K562 (cell line): ENCODE data around the gene TMEM19. TPM values are rescaled to one million over a fixed set of nuclear protein-coding genes. Genes with fewer than 3 reads are reported as not detected.

Source experiments
- ATAC-seq: fragments of 200-7000 bp; cut with Tn5 transposase; 3 replicates; pipeline ENCODE4 v1.9.1; 2020; ENCODE audit warnings: moderate library complexity
- BruUV-seq: library from RNA; stranded (reverse); fragments of 400-500 nt; replicated peaks from 2 replicates; lab custom pipeline; 2021; lab: Mats Ljungman, UMichigan
- CTCF ChIA-PET: fragments of 300-600 bp; formaldehyde crosslinking; extraction: SDS; loops from one replicate; lab custom pipeline; 2021; ENCODE audit warnings: low intra/inter-chr PET ratio; lab: Yijun Ruan, JAX
- POLR2A ChIA-PET: fragments of 300-600, 350-650 bp; sonication (Branson Sonifier 250); formaldehyde crosslinking; extraction: SDS; loops from one replicate; lab custom pipeline; 2021; ENCODE audit warnings: antibody characterized with exemption, inconsistent platforms; lab: Yijun Ruan, JAX
- DNase-seq, 4 experiments: peaks; one replicate each; pipeline versions ENCODE4 v3.0.0 to v3.0.0-alpha.2; 2011 to 2018; ENCODE audit warnings: low spot score in 3 of 4, mixed read lengths in 3 of 4; ENCODE audit errors: extremely low read depth in 1 of 4
- FAIRE-seq: peaks from 2 replicates; lab custom pipeline; 2011; peaks lifted over from hg19 to GRCh38; lab: Jason Lieb, UNC
- H2AFZ ChIP-seq: 2 replicates; pipeline ENCODE4 v1.6.0; 2011; ENCODE audit warnings: low read depth, low read length, control low read depth, inconsistent platforms
- H3K27ac ChIP-seq: fragments of 200-600 bp; 3 replicates; pipeline ENCODE4 v1.8.0; 2011; ENCODE audit warnings: low read depth, mild to moderate bottlenecking, control low read depth, inconsistent platforms, low read length, moderate library complexity, mixed read lengths; ENCODE audit errors: extremely low read depth
- H3K27me3 ChIP-seq, 2 experiments: fragments of 300-600 bp in 1 of 2; 2 replicates in 1 of 2; 3 replicates in 1 of 2; pipeline versions ENCODE4 v1.6.0 to v1.8.0; 2011; ENCODE audit warnings: inconsistent platforms in 2 of 2, low read length in 2 of 2, mild to moderate bottlenecking in 1 of 2, mixed read lengths in 1 of 2, moderate library complexity in 1 of 2; ENCODE audit not compliant: control insufficient read depth in 2 of 2, insufficient read depth in 2 of 2
- H3K36me3 ChIP-seq: fragments of 300-600 bp; 3 replicates; pipeline ENCODE4 v1.8.0; 2011; ENCODE audit warnings: mild to moderate bottlenecking, low read length, inconsistent platforms; ENCODE audit not compliant: control insufficient read depth, insufficient read depth
- H3K4me1 ChIP-seq, 2 experiments: fragments of 200-600 bp in 1 of 2; replicated peaks in 1 of 2; 2 replicates in 1 of 2; 3 replicates in 1 of 2; pipeline versions ENCODE4 v1.5.1 to v1.8.0; 2011; ENCODE audit warnings: inconsistent platforms in 2 of 2, low read length in 2 of 2, mild to moderate bottlenecking in 1 of 2, mixed read lengths in 1 of 2, moderate library complexity in 1 of 2; ENCODE audit not compliant: control insufficient read depth in 2 of 2, insufficient read depth in 2 of 2
- H3K4me2 ChIP-seq: 2 replicates; pipeline ENCODE4 v1.6.1; 2011; ENCODE audit warnings: low read length, control low read depth, inconsistent platforms, mixed read lengths; ENCODE audit not compliant: insufficient read depth
- H3K4me3 ChIP-seq: fragments of 200-600 bp; sonication (generic), shearing (Covaris generic); 2 replicates; pipeline ENCODE4 v1.5.1; 2016; ENCODE audit warnings: control low read depth, inconsistent platforms
- H3K79me2 ChIP-seq: fragments of 200-600 bp; 3 replicates; pipeline ENCODE4 v1.8.0; 2011; ENCODE audit warnings: low read length, inconsistent platforms; ENCODE audit not compliant: control insufficient read depth, insufficient read depth
- H3K9ac ChIP-seq, 2 experiments: 2 replicates each; pipeline versions ENCODE4 v1.6.0 to v1.6.1; 2011; ENCODE audit warnings: low read depth in 2 of 2, low read length in 2 of 2, control low read depth in 1 of 2, inconsistent platforms in 1 of 2, mild to moderate bottlenecking in 1 of 2, mixed read lengths in 1 of 2; ENCODE audit not compliant: insufficient read depth in 1 of 2
- H3K9me1 ChIP-seq: one replicate; pipeline ENCODE4 v1.6.0; 2011; ENCODE audit warnings: inconsistent platforms, mild to moderate bottlenecking, low read length, moderate library complexity; ENCODE audit not compliant: control insufficient read depth, insufficient read depth
- H3K9me3 ChIP-seq: replicated peaks from 2 replicates; pipeline ENCODE4 v1.5.1; 2011; ENCODE audit warnings: low read depth, low read length, inconsistent platforms; ENCODE audit not compliant: control insufficient read depth, insufficient read depth
- H4K20me1 ChIP-seq: replicated peaks from 2 replicates; pipeline ENCODE4 v1.6.1; 2011; ENCODE audit warnings: low read length, inconsistent platforms, mixed read lengths; ENCODE audit not compliant: control insufficient read depth, insufficient read depth
- CHAMP1 ChIP-seq: fragments of 450-650 bp; IDR thresholded peaks from 2 replicates; pipeline ENCODE4 v1.6.1; 2016; ENCODE audit warnings: mild to moderate bottlenecking
- HDAC3 ChIP-seq: fragments of 450-650 bp; IDR thresholded peaks from 2 replicates; pipeline ENCODE4 v1.6.1; 2018; ENCODE audit warnings: borderline replicate concordance, mild to moderate bottlenecking, moderate library complexity; ENCODE audit not compliant: partially characterized antibody
- HNRNPH1 ChIP-seq: fragments of 200-400 bp; formaldehyde crosslinking; optimal IDR thresholded peaks from 2 replicates; pipeline ENCODE3; 2017; ENCODE audit warnings: low read depth, mild to moderate bottlenecking, low read length, moderate library complexity
- L3MBTL2 ChIP-seq: fragments of 450-650 bp; IDR thresholded peaks from 2 replicates; pipeline ENCODE4 v1.6.1; 2016; ENCODE audit warnings: mild to moderate bottlenecking, moderate library complexity
- MGA ChIP-seq: fragments of 450-650 bp; IDR thresholded peaks from 2 replicates; pipeline ENCODE4 v1.6.1; 2016; ENCODE audit warnings: mild to moderate bottlenecking, moderate library complexity
- PTBP1 ChIP-seq: fragments of 200-400 bp; formaldehyde crosslinking; IDR thresholded peaks from 2 replicates; pipeline ENCODE4 v1.6.1; 2017; ENCODE audit warnings: low read depth, low read length
- WGBS: fragments of 100-300 bp; shearing (Covaris generic); methylation state at CpG from one replicate; pipeline ENCODE4 v1.1.6; 2016; ENCODE audit warnings: low coverage, mixed read lengths; ENCODE audit not compliant: insufficient coverage; ENCODE audit errors: missing lambda C conversion rate; 5-methylcytosine and 5-hydroxymethylcytosine counted together
- in situ Hi-C: fragments of 300-500 bp; cut with MboI; formaldehyde crosslinking; loops from 4 replicates; pipeline ENCODE4 v1.15.0; 2018; ENCODE audit warnings: inconsistent platforms, mixed read lengths
- intact Hi-C: fragments of 100-400 bp; cut with micrococcal nuclease; formaldehyde crosslinking; loops from 2 replicates; pipeline ENCODE4 v1.14.2; 2022
- polyA plus RNA-seq, 8 experiments: library from polyadenylated mRNA; depleted of rRNA in 4 of 8; stranded (reverse) in 5 of 8; unstranded in 3 of 8; fragments of >200 nt; fragmentation: Nextera tagmentation in 2 of 8; fragmentation: Illumina TruSeq in 1 of 8; extraction: Ambion mirVana in 2 of 8; extraction: Trizol in 1 of 8; gene quantifications; 2 replicates each; pipeline versions ENCODE4 v1.2.1 to v1.2.3, GENCODE V29; 2011 to 2014; ENCODE audit warnings: inconsistent platforms in 1 of 8, missing spikeins in 1 of 8
- total RNA-seq, 7 experiments: library from RNA; depleted of rRNA in 6 of 7; stranded (reverse); fragments of >200 nt in 6 of 7; fragmentation: Illumina TruSeq in 2 of 7; extraction: Trizol in 2 of 7; gene quantifications; 2 replicates each; pipeline versions ENCODE4 v1.2.1 to v1.2.3, GENCODE V29; 2011 to 2021; ENCODE audit warnings: low replicate concordance in 1 of 7

Gene TMEM19
- total and polyA plus RNA-seq, 9 of the 15 experiments (the other 6 are each of a cell fraction or from before 2014, with no cell fraction given) = 8.2 to 24.2 (median 17.2) TPM

DNA sequence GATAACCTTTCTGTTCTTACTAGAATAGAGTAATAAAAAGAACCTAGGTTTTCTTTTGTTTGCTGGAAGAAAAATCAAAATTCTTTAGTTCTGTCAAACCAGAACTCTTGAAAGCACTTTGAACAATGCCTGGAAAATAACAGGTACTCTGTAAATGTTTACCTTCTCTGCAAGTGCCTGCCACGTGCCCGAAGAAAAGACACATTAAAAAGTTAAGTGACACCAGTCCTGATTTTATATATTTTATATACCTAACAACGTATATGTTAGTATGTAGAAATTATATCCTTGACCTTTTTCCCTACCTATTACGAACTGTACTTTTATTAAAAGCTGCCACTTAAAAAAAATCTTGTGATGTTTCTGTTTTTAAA lies 20.8 kb upstream of the TMEM19 start:
- peak overlapping the region; percentile 89; the same call in 1 of the 2 replicates for H2AFZ ChIP-seq
- H3K9me1 ChIP-seq = no peaks in the 10 kb centered on the region
- 1% methylated on average over 4 of the region's 4 CpGs for WGBS
- H4K20me1 ChIP-seq = peaks cover 17% of the 10 kb centered on the region
- H3K36me3 ChIP-seq = peaks cover 9% of the 10 kb centered on the region; the same call in 2 of the 3 replicates
- H3K79me2 ChIP-seq = peaks cover 67% of the 10 kb centered on the region
- intact Hi-C loops (no loop called here), in situ Hi-C loops (no loop called here)
- ATAC-seq = no peak
- peak overlapping the region; percentile 97 for H3K27ac ChIP-seq
- H3K4me1 ChIP-seq = peaks cover 11 to 12% of the 10 kb centered on the region in 2 experiments; a peak in 3 of 5 replicates
- no peak for FAIRE-seq
- ChIA-PET POLR2A (interaction anchor here (0.7 to 3.8 kb wide), 4 partner anchors 10 to 335 kb away, joined by 3 to 17 read pairs (median 11); partner anchors contain the start of gene TMEM19), CTCF (no interaction called here)
- no peaks in the 10 kb centered on the region for H3K9me3 ChIP-seq
- BruUV-seq = no TSS peak
- H3K9ac ChIP-seq = peak overlapping the region; percentile 95 to 96; a peak in 3 of 4 replicates
- H3K4me3 ChIP-seq = peak overlapping the region; percentile 85
- peak overlapping the region; percentile 94 for H3K4me2 ChIP-seq
- no peak for DNase-seq
- no peaks in the 10 kb centered on the region for H3K27me3 ChIP-seq
- TF ChIP-seq HNRNPH1 (no peak), CHAMP1 (no peak), HDAC3 (no peak), MGA (peak; percentile 23; the same call in 1 of the 2 replicates), PTBP1 (no peak), L3MBTL2 (0 out of 2 replicates have a peak, but pooled peaks have one; percentile 23)
